HL-60 (cell line): ENCODE results near the gene MSI2.

Experiments
- DNase-seq, 2 experiments: peaks; one replicate each; pipeline ENCODE4 v3.0.0-alpha.2; 2010 to 2020; ENCODE audit warnings: low read depth in 1 of 2, low spot score in 1 of 2
- H3K27ac ChIP-seq: fragments of 250-450 bp; sonication (Bioruptor Pico); replicated peaks from 2 replicates; pipeline ENCODE4 v1.5.1; 2020; ENCODE audit warnings: mild to moderate bottlenecking, moderate library complexity
- H3K27me3 ChIP-seq: fragments of 250-450 bp; sonication (Bioruptor Pico); 2 replicates; pipeline ENCODE4 v1.5.1; 2021; ENCODE audit warnings: mild to moderate bottlenecking, moderate library complexity; ENCODE audit not compliant: insufficient read depth, poor library complexity, severe bottlenecking
- H3K4me3 ChIP-seq: replicated peaks from 2 replicates; pipeline ENCODE4 v1.5.1; 2011; ENCODE audit warnings: mild to moderate bottlenecking, control low read depth, low read length; ENCODE audit not compliant: insufficient read depth
- GABPA ChIP-seq: IDR thresholded peaks from 2 replicates; pipeline ENCODE4 v1.6.1; 2012; ENCODE audit warnings: low read depth
- POLR2AphosphoS5 ChIP-seq: IDR thresholded peaks from 2 replicates; pipeline ENCODE4 v1.6.1; 2012; ENCODE audit warnings: low read depth
- REST ChIP-seq: IDR thresholded peaks from 2 replicates; pipeline ENCODE4 v1.6.1; 2012; ENCODE audit warnings: low read depth; ENCODE audit not compliant: insufficient replicate concordance
- SPI1 ChIP-seq: IDR thresholded peaks from 2 replicates; pipeline ENCODE4 v1.6.1; 2012; ENCODE audit warnings: low read depth, mild to moderate bottlenecking, borderline replicate concordance
- TF ChIP-seq, protein P1 (sequence below): IDR thresholded peaks from one replicate; pipeline ENCODE4 v1.5.1; 2011; ENCODE audit warnings: low read length, control low read depth, inconsistent platforms; ENCODE audit not compliant: insufficient read depth

Gene MSI2

GRCh38 chr17:57443781-57444180, 187.5 kb downstream of the MSI2 start:
- TF ChIP-seq POLR2AphosphoS5 (no peak), REST (no peak), SPI1 (no peak), GABPA (no peak)
- TF ChIP-seq, protein P1, sequence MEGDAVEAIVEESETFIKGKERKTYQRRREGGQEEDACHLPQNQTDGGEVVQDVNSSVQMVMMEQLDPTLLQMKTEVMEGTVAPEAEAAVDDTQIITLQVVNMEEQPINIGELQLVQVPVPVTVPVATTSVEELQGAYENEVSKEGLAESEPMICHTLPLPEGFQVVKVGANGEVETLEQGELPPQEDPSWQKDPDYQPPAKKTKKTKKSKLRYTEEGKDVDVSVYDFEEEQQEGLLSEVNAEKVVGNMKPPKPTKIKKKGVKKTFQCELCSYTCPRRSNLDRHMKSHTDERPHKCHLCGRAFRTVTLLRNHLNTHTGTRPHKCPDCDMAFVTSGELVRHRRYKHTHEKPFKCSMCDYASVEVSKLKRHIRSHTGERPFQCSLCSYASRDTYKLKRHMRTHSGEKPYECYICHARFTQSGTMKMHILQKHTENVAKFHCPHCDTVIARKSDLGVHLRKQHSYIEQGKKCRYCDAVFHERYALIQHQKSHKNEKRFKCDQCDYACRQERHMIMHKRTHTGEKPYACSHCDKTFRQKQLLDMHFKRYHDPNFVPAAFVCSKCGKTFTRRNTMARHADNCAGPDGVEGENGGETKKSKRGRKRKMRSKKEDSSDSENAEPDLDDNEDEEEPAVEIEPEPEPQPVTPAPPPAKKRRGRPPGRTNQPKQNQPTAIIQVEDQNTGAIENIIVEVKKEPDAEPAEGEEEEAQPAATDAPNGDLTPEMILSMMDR: no peak
- Histone ChIP-seq H3K27ac (peak overlapping the region; percentile 54), H3K4me3 (no peak overlapping the region), H3K27me3 (no peaks in the 10 kb centered on the region)
- no peak for DNase-seq

DNA sequence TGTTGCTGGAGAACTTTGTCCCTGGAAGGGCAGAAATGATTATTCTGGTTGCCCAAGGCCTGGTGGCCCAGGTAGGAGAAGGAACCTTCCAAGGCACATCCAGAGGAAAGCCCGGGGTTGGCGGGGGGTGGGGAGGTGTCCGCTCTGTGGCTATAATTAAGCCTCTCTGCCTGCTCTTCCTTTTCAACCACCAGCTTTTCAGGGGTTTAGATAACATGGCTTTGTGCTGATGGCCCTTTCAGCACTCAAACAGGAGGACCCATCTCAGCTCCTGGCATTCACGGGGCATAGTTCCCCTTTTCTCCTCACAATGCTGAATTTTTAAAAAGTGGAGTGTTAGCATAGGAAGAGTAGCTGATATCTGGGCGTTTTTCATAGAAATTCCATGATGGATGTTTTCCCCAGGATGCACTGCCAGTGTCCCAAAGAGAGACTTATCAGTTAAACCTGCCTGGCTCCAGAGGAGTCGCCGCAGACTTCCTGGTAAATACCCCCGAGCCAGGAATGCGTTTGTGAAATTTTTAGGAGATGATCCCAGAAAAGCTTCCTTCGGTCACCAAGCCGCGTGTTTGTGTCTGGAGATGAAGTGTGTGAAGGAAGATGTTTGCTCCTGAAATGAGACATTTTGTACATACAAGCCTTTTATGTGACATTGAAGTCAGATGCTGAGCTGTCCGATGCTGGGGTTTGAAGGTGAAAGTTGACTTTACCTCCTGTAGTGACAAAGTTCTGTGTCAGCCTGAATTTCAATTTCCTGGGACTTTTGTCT, 188.5 kb downstream of the MSI2 start:
- peak; percentile 48 for TF ChIP-seq REST
- no peak for TF ChIP-seq POLR2AphosphoS5
- TF ChIP-seq, protein P1: no peak
- no peak for TF ChIP-seq GABPA
- TF ChIP-seq SPI1: no peak
- peak in 1 of 2 experiments; percentile 28 for DNase-seq
- H3K4me3 ChIP-seq: no peak overlapping the region
- H3K27ac ChIP-seq: no peak overlapping the region
- H3K27me3 ChIP-seq: no peaks in the 10 kb centered on the region

GRCh38 chr17:57445772-57446472, 189.6 kb downstream of the MSI2 start:
- DNase-seq: no peak
- Histone ChIP-seq H3K4me3 (no peak overlapping the region), H3K27ac (no peak overlapping the region), H3K27me3 (no peaks in the 10 kb centered on the region)
- TF ChIP-seq, protein P1: no peak
- TF ChIP-seq POLR2AphosphoS5 (no peak), REST (no peak), SPI1 (no peak), GABPA (no peak)
